Activated naive CD4-positive, alpha-beta T cell treated with anti-CD3 and anti-CD28 coated beads, Interleukin-2, amount 50 U/mL, for 16 hours (primary cell): Measurements from ENCODE around the gene FOXP1.
A peak's percentile ranks its signal among the peaks of the same experiment; 100 is the strongest.

Source experiments
- DNase-seq: peaks from one replicate; pipeline ENCODE4 v3.0.0-alpha.2; 2020

Gene FOXP1

DNA sequence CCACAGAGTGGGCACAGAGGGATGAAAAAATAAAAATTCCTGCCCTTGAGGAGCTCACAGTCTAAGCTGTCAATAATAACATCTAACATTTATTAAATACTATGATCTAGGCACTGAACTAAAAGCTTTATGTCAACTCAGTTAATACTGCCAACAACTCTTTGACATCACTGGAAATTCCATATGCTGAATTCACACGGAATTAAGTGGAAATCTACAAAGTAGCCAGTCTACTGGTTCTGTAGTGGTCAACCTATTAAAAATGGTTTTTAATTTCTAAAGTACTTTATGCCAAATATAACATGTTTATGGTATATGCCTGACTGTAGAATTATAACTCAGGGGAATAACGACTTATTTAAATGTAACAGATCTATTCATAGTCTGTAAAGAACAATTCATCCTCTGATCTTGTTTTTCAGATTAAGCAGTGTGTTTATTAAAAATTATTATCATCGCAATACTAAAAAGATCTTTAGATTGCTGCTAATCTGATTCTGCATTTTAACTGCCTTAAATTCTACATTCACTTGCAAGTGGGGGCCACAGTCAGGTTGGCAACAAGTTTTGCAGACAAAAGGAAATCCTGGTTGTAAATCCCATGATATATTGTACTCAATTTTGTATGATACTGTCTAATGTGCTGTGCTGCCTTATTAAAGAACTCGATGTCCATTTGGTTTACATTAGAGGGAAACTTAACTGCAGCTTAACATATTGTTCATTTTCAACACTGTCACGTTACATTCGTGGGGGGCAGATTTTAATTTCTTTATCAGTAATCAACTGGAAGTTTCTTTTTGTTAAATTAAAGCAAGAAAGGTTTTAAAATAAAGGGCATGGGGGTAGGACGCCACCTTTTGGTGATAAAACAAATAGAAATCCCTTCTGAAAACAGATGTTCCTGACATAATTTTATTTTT lies 2.6 kb upstream of the FOXP1 start:
- peak; percentile 12 for DNase-seq

GRCh38 chr3:71585131-71585530 lies 1.6 kb upstream of the FOXP1 start:
- DNase-seq: peak; percentile 11

DNA sequence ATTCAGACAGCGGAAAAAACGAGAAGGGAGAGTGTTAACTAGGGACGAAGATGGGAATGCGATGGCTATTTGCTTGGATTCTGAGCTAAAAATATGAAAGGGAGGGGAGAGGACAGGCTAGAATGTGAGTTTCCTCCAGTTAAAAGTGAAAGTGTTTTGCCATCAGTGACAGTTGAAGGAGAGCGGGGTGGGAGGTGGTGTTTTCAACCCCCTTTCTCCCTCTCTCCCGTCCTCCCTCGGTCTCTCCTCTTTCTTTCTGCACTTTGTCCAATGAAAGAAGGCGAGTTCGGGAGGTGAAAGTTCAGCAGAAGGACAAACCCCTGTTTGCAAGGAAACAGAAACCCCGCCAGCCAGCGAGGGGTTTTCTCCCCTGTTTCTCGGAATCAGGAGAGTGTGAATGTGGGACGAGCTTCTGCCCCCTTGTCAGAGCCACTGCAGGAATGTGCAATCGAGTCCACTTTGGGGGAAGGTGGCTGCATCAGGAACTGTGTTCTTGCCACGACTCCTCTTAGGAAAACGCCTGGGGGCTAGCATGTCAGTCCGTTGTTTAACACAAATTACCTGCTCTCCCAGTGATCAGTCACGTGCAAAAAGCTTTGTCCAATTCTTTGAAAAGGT lies 975 bp upstream of the FOXP1 start:
- peak; percentile 57 for DNase-seq

- DNase-seq: peak; percentile 83
These were observed 639 bp downstream of the FOXP1 start for GRCh38 chr3:71582612-71583565.

DNA sequence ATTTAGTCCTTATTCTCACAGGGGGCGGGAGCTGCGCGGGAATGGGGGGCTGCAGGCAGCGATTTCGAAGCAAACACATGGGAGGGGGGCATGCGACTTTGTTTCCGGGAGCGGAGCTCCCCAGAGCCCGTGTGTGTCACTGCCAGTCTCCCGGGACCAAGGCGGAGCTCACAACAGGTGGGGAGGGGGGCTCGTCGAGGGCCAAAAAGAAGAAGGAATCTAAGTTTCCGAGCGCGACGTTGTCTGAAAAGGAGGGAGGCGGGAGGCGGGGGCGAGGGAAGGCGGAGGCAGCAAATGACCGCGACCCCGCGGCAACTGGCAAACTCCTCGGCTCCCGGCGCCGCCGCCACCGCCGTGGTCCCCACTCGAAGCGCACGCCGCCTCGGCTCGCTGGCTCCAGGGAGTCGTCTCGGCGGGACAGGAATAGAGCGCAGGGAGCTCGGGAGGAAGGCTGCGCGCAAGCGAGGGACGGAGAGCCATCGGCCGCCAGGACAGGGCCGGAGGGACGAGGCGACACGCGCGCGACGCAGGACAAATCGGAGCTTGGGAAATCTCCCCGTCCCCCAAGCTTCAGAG lies 1.4 kb downstream of the FOXP1 start:
- DNase-seq: peak; percentile 61

- peak; percentile 54 for DNase-seq
These were observed 2.0 kb downstream of the FOXP1 start for GRCh38 chr3:71581457-71582035.

GRCh38 chr3:71580636-71581456 lies 2.7 kb downstream of the FOXP1 start:
- no peak for DNase-seq

- no peak for DNase-seq
These were observed 3.6 kb downstream of the FOXP1 start for GRCh38 chr3:71579935-71580406.

- no peak for DNase-seq
These were observed 4.1 kb downstream of the FOXP1 start for GRCh38 chr3:71579326-71579934.

DNA sequence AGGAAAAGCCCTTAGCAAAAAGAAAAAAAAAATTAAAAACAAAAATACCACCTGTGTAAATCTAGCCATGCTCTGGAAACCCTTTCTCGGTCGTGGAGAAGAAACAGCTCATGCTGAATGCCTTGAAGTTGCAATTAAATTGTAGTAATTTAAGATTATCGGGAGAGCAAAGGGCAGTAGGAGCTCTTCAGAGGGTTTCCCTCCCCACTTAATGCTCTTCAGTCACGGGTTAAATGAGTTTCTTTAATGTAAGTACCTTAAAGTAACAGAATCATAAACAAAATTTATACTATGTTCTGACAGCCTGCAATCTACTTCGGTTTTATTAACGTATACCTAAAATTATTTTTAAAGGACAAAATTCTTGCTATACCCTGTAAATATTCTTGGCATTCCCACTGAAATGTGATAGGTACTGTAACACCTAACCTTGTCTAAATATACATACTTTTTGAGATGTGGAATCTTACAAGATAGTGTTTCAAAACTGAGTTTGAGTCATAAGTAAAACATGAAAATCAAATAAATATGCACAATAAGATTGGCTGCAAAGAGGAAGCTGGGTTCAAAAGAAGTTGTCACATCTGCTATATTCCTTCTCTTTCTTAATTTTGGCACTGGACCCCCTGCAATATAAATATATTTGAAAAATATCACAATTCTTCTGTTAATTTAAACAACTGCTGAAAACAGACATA lies 5.3 kb downstream of the FOXP1 start:
- no peak for DNase-seq

DNA sequence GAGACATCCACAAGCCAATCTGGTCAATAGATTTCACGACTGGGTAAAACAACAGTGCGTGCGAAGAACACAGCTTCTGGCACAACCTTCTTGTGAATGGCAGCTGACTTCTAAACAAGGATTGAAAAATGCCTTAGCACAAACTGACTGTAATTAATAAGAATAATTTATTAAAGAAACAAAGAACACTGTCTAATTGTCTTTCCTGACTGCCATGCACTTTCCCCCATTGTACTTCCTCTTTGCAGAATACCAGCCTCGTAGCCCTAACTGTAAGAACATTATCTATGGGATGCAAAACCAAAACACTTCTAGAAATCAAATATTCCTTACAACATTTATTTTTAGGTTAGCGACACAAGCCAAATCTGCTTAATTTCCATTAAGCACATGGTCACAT lies 6.5 kb downstream of the FOXP1 start:
- no peak for DNase-seq

DNA sequence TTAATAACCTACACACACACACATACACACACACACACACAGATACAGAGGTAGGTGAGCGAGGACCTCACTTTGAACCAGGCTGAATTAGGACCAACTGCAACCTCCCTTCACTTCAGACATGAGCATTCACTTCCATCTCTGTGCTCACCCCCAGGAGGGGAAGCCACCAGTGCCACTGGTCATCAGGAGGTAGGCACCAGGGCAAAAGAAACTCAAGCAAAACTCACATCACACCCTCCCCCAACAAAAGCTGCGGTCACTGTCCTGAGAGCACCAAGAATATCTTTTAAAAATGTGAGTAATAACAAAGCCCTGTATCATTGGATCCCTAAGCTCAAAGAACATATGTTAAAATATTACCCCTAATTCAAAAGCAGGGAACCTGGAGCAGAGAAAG lies 8.1 kb downstream of the FOXP1 start:
- DNase-seq: no peak

GRCh38 chr3:71573181-71573580 lies 10.3 kb downstream of the FOXP1 start:
- no peak for DNase-seq

GRCh38 chr3:71570546-71570945 lies 13.0 kb downstream of the FOXP1 start:
- no peak for DNase-seq

GRCh38 chr3:71568207-71568606 lies 15.3 kb downstream of the FOXP1 start:
- no peak for DNase-seq

DNA sequence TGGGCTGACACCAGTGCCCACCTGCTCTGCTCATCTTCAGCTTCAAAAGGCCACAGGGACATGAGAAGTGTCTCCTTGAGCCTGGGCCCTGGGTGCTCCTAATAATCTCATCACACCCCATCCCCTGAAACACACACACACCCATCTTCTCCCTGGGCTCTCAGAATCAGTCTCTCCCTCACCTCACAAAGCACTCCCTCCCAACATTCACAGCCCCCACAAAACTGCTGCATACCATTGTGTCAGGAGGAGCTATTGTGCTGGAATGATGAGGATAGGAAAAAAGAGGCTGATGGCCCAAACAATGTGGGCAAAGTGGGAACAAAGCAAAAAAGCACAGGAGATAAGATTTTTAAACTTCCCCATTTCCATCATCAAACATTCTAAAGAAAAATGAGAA lies 16.8 kb downstream of the FOXP1 start:
- DNase-seq: no peak

GRCh38 chr3:71565976-71566375 lies 17.6 kb downstream of the FOXP1 start:
- DNase-seq: no peak

- no peak for DNase-seq
These were observed 18.2 kb downstream of the FOXP1 start for GRCh38 chr3:71565316-71565715.

DNA sequence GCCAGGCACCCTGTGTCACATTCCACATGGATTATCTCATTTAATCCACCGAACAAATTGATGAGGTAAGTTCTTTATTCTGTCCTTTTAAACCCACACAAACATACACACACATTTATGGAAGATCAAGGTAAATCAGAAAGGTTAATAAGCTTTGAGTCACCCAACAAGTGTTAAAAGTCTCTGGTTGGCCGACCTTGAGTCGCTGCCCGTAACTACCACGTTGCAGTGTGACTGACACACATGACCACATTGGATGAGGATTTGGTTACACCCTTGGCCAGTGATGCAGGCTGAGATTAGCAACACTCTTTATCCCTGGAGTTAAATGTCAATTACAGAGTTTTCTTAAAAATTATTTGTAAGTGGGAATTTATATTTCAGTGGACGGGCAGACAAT lies 19.2 kb downstream of the FOXP1 start:
- DNase-seq: no peak

GRCh38 chr3:71563827-71564226 lies 19.7 kb downstream of the FOXP1 start:
- DNase-seq: no peak
